IMR-90 (cell line): ENCODE results near the gene POTEG. TPM values are rescaled to one million over a fixed set of nuclear protein-coding genes. Genes with fewer than 3 reads are reported as not detected.
"Not testable (repeated sequence)": the region's sequence is repeated elsewhere in the genome, so short reads cannot be mapped to it uniquely, and the experiment has no call there.

Experiments used
- ATAC-seq: fragments of 200-7000 bp; cut with Tn5 transposase; 2 replicates; pipeline ENCODE4 v1.9.1; 2020; ENCODE audit warnings: low read depth, mild to moderate bottlenecking, moderate library complexity
- BruUV-seq: library from RNA; stranded (reverse); fragments of 400-500 nt; replicated peaks from 2 replicates; lab custom pipeline; 2021; lab: Mats Ljungman, UMichigan
- CTCF ChIA-PET: fragments of 300-600 bp; formaldehyde crosslinking; extraction: SDS; loops from one replicate; lab custom pipeline; 2021; ENCODE audit warnings: antibody characterized with exemption; lab: Yijun Ruan, JAX
- POLR2A ChIA-PET: fragments of 300-600 bp; sonication (Branson Sonifier 250); formaldehyde crosslinking; loops from one replicate; lab custom pipeline; 2022; ENCODE audit warnings: antibody characterized with exemption; ENCODE audit not compliant: unreplicated experiment; lab: Charles Lee
- DNase-seq: peaks from one replicate; pipeline ENCODE4 v3.0.0; 2013
- H2AFZ ChIP-seq: replicated peaks from 2 replicates; pipeline ENCODE3; 2013; ENCODE audit warnings: low read length, mild to moderate bottlenecking; ENCODE audit not compliant: poor library complexity
- H2AK5ac ChIP-seq: 2 replicates; pipeline ENCODE4 v1.6.1; 2013; ENCODE audit warnings: low read depth, low read length, inconsistent platforms
- H2AK9ac ChIP-seq: replicated peaks from 2 replicates; pipeline ENCODE3; 2013; ENCODE audit warnings: mild to moderate bottlenecking, low read depth, low read length, moderate library complexity; ENCODE audit not compliant: poor library complexity
- H2BK120ac ChIP-seq: 2 replicates; pipeline ENCODE4 v1.6.1; 2013; ENCODE audit warnings: low read depth, low read length, inconsistent platforms
- H2BK15ac ChIP-seq: 3 replicates; pipeline ENCODE4 v1.6.1; 2013; ENCODE audit warnings: low read depth, low read length, inconsistent platforms
- H2BK20ac ChIP-seq: 2 replicates; pipeline ENCODE4 v1.6.1; 2013; ENCODE audit warnings: low read depth, mild to moderate bottlenecking, inconsistent platforms, low read length, moderate library complexity
- H2BK5ac ChIP-seq: 2 replicates; pipeline ENCODE4 v1.6.1; 2013; ENCODE audit warnings: mild to moderate bottlenecking, low read depth, low read length, inconsistent platforms; ENCODE audit not compliant: poor library complexity, severe bottlenecking
- H3K14ac ChIP-seq: replicated peaks from 2 replicates; pipeline ENCODE4 v1.6.1; 2013; ENCODE audit warnings: low read depth, low read length, inconsistent platforms
- H3K18ac ChIP-seq: 2 replicates; pipeline ENCODE4 v1.6.1; 2013; ENCODE audit warnings: low read depth, low read length, control low read depth
- H3K23ac ChIP-seq: 2 replicates; pipeline ENCODE4 v1.6.1; 2013; ENCODE audit warnings: low read depth, low read length, inconsistent platforms
- H3K27ac ChIP-seq: 2 replicates; pipeline ENCODE4 v1.5.1; 2013; ENCODE audit warnings: mild to moderate bottlenecking, control low read depth, low read length; ENCODE audit not compliant: insufficient read depth
- H3K27me3 ChIP-seq: 2 replicates; pipeline ENCODE4 v1.6.1; 2013; ENCODE audit warnings: low read length; ENCODE audit not compliant: control insufficient read depth, insufficient read depth
- H3K36me3 ChIP-seq: 2 replicates; pipeline ENCODE4 v1.6.1; 2013; ENCODE audit warnings: low read length, mixed read lengths; ENCODE audit not compliant: control insufficient read depth, insufficient read depth
- H3K4ac ChIP-seq: 2 replicates; pipeline ENCODE4 v1.6.1; 2013; ENCODE audit warnings: low read depth, low read length, inconsistent platforms
- H3K4me1 ChIP-seq: 2 replicates; pipeline ENCODE4 v1.6.1; 2013; ENCODE audit warnings: low read length, mixed read lengths; ENCODE audit not compliant: control insufficient read depth, insufficient read depth
- H3K4me2 ChIP-seq: 2 replicates; pipeline ENCODE4 v1.6.1; 2013; ENCODE audit warnings: low read depth, mild to moderate bottlenecking, control low read depth, low read length, moderate library complexity
- H3K4me3 ChIP-seq: 2 replicates; pipeline ENCODE4 v1.5.1; 2013; ENCODE audit warnings: low read depth, mild to moderate bottlenecking, control low read depth, low read length, moderate library complexity; ENCODE audit not compliant: insufficient read depth
- H3K56ac ChIP-seq: 2 replicates; pipeline ENCODE4 v1.6.1; 2013; ENCODE audit warnings: low read length, inconsistent platforms; ENCODE audit not compliant: insufficient read depth; ENCODE audit errors: extremely low read depth
- H3K79me1 ChIP-seq, 2 experiments: 2 replicates each; pipeline ENCODE4 v1.6.1; 2013; ENCODE audit warnings: low read length in 2 of 2, inconsistent platforms in 1 of 2, low read depth in 1 of 2
- H3K9ac ChIP-seq: 2 replicates; pipeline ENCODE4 v1.6.1; 2013; ENCODE audit warnings: low read depth, low read length, control low read depth
- H3K9me1 ChIP-seq: 2 replicates; pipeline ENCODE4 v1.6.1; 2013; ENCODE audit warnings: low read length, inconsistent platforms; ENCODE audit not compliant: insufficient read depth
- H3K9me3 ChIP-seq: 2 replicates; pipeline ENCODE4 v1.6.1; 2013; ENCODE audit warnings: low read length; ENCODE audit not compliant: control insufficient read depth, insufficient read depth
- H4K20me1 ChIP-seq: 2 replicates; pipeline ENCODE4 v1.6.1; 2013; ENCODE audit warnings: low read length, inconsistent platforms; ENCODE audit not compliant: insufficient read depth
- H4K5ac ChIP-seq: 2 replicates; pipeline ENCODE4 v1.6.1; 2013; ENCODE audit warnings: mild to moderate bottlenecking, low read depth, low read length, control low read depth
- H4K8ac ChIP-seq, 2 experiments: 2 replicates each; pipeline ENCODE4 v1.6.1; 2013; ENCODE audit warnings: low read depth in 2 of 2, low read length in 2 of 2, control low read depth in 1 of 2, inconsistent platforms in 1 of 2
- H4K91ac ChIP-seq: 2 replicates; pipeline ENCODE4 v1.6.1; 2013; ENCODE audit warnings: low read depth, low read length, inconsistent platforms; ENCODE audit not compliant: insufficient read depth
- WGBS, 2 experiments: methylation state at CpG; one replicate each; pipeline versions ENCODE4 v1.1.5 to v1.1.7; 2013; ENCODE audit warnings: missing lambda C conversion rate in 2 of 2; ENCODE audit not compliant: insufficient read length in 1 of 2; ENCODE audit errors: extremely low coverage in 2 of 2; 5-methylcytosine and 5-hydroxymethylcytosine counted together
- dilution Hi-C: fragments of 300-500 bp; cut with HindIII; formaldehyde crosslinking; loops from one replicate; pipeline ENCODE4 v1.14.3; 2018; ENCODE audit warnings: low sequenced_read_pairs; ENCODE audit not compliant: unreplicated experiment
- in situ Hi-C: fragments of 300-500 bp; cut with MboI; formaldehyde crosslinking; loops from 3 replicates; pipeline ENCODE4 v1.14.3; 2019; ENCODE audit warnings: low sequenced_read_pairs, inconsistent platforms, mixed read lengths
- intact Hi-C: fragments of 100-400 bp; cut with micrococcal nuclease; formaldehyde crosslinking; loops from 2 replicates; pipeline ENCODE4 v1.10.0; 2022
- polyA plus RNA-seq, 3 experiments: library from polyadenylated mRNA; depleted of rRNA; stranded (reverse); fragments of >200 nt; gene quantifications; 2 replicates each; pipeline ENCODE4 v1.2.3, GENCODE V29; 2012; ENCODE audit warnings: low replicate concordance in 1 of 3
- total RNA-seq: library from RNA; depleted of rRNA; stranded (reverse); fragments of >200 nt; gene quantifications from 2 replicates; pipeline ENCODE4 v1.2.3, GENCODE V29; 2012

Gene POTEG
- total and polyA plus RNA-seq, 2 of the 4 experiments (the other 2 are of a cell fraction): not detected

- intact Hi-C loops, H3K14ac ChIP-seq, H3K23ac ChIP-seq, H3K4ac ChIP-seq, H3K27ac ChIP-seq, H2BK5ac ChIP-seq, dilution Hi-C loops, H2BK20ac ChIP-seq, H3K9me3 ChIP-seq, ATAC-seq, H3K9me1 ChIP-seq, H3K4me2 ChIP-seq, H4K5ac ChIP-seq, H3K4me3 ChIP-seq, H3K9ac ChIP-seq, POLR2A ChIA-PET, DNase-seq, H2AK9ac ChIP-seq, H2AFZ ChIP-seq, in situ Hi-C loops, BruUV-seq, H2BK15ac ChIP-seq, H3K4me1 ChIP-seq, H3K18ac ChIP-seq, H3K56ac ChIP-seq, H2BK120ac ChIP-seq, H4K91ac ChIP-seq, H3K79me1 ChIP-seq, CTCF ChIA-PET, H2AK5ac ChIP-seq, H4K8ac ChIP-seq, H3K36me3 ChIP-seq, H3K27me3 ChIP-seq, H4K20me1 ChIP-seq: not testable (repeated sequence)
- no CpG with 5 or more reads among the region's 4 CpGs for WGBS, 2 experiments
These were observed 45.4 kb downstream of the POTEG start for GRCh38 chr14:19388741-19389140.

- H3K27me3 ChIP-seq, H4K8ac ChIP-seq, H3K9me1 ChIP-seq, CTCF ChIA-PET, H2BK15ac ChIP-seq, H4K91ac ChIP-seq, H3K14ac ChIP-seq, H4K5ac ChIP-seq, H3K4me2 ChIP-seq, H2BK20ac ChIP-seq, H2BK120ac ChIP-seq, H3K56ac ChIP-seq, H3K4ac ChIP-seq, H3K9me3 ChIP-seq, H3K23ac ChIP-seq, H3K9ac ChIP-seq, ATAC-seq, DNase-seq, POLR2A ChIA-PET, in situ Hi-C loops, H3K4me3 ChIP-seq, H3K18ac ChIP-seq, intact Hi-C loops, H4K20me1 ChIP-seq, H3K27ac ChIP-seq, BruUV-seq, H3K36me3 ChIP-seq, H2AK5ac ChIP-seq, H2AFZ ChIP-seq, H2BK5ac ChIP-seq, H2AK9ac ChIP-seq, H3K79me1 ChIP-seq, dilution Hi-C loops, H3K4me1 ChIP-seq: not testable (repeated sequence)
- 50% methylated on average over 4 of the region's 9 CpGs; no CpG with 5 or more reads in 1 of the 2 experiments for WGBS, 2 experiments
These were observed 47.1 kb downstream of the POTEG start for GRCh38 chr14:19386996-19387395.
